Thyroid gland (tissue), 4 donors: ENCODE results near the gene SAFB2.

Experiments used
- POLR2A ChIP-seq, 2 donors: fragments of 450-650 bp; IDR thresholded peaks; one replicate each; pipeline ENCODE4 v1.6.1; 2017; ENCODE audit warnings: antibody characterized with exemption in 2 of 2, mild to moderate bottlenecking in 2 of 2, moderate library complexity in 1 of 2
- TF ChIP-seq, protein P1 (sequence below), 6 experiments: fragments of 200-600 bp in 3 of 6; fragments of 450-650 bp in 3 of 6; sonication (generic) in 3 of 6; IDR thresholded peaks; one replicate each; pipeline ENCODE4 v1.5.1; 2016 to 2019; ENCODE audit warnings: antibody characterized with exemption in 6 of 6, mild to moderate bottlenecking in 2 of 6, inconsistent platforms in 1 of 6, moderate library complexity in 1 of 6

GRCh38 chr19:5578097-5578846 is 44.3 kb downstream of the SAFB2 start:
- TF ChIP-seq, protein P1, sequence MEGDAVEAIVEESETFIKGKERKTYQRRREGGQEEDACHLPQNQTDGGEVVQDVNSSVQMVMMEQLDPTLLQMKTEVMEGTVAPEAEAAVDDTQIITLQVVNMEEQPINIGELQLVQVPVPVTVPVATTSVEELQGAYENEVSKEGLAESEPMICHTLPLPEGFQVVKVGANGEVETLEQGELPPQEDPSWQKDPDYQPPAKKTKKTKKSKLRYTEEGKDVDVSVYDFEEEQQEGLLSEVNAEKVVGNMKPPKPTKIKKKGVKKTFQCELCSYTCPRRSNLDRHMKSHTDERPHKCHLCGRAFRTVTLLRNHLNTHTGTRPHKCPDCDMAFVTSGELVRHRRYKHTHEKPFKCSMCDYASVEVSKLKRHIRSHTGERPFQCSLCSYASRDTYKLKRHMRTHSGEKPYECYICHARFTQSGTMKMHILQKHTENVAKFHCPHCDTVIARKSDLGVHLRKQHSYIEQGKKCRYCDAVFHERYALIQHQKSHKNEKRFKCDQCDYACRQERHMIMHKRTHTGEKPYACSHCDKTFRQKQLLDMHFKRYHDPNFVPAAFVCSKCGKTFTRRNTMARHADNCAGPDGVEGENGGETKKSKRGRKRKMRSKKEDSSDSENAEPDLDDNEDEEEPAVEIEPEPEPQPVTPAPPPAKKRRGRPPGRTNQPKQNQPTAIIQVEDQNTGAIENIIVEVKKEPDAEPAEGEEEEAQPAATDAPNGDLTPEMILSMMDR (IDR thresholded peaks at IDR 0.05) = peak; percentile 80 to 99 (median 92)
- no peak for TF ChIP-seq POLR2A (IDR thresholded peaks at IDR 0.05)
